Islet of Langerhans (tissue), 1 donor: ENCODE measurements around the gene PYGO2.
"Not testable (repeated sequence)": the region's sequence is repeated elsewhere in the genome, so short reads cannot be mapped to it uniquely, and the experiment has no call there.

Experiments
- FAIRE-seq: peaks from one replicate; lab custom pipeline; 2011; peaks lifted over from hg19 to GRCh38; lab: Jason Lieb, UNC

The PYGO2 gene

DNA sequence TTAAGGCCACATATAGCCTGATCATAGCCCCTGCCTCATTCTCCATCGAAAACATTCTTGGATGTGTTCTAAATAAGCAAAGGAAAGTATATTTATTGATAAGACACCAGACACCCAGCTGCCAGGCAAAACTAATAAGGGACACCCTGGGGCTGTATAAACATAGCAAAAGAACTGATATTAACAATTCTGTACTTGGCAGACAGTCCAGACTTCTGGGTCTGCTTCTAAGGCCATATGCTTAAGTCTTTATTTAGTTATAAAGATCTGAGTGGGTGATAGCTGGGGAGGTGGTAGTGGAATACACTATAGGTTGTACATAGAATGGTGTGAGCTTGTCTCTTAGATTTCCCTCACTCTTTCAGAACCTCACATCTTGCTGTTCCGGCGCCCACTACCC, 16.8 kb upstream of the PYGO2 start:
- FAIRE-seq, result no peak

DNA sequence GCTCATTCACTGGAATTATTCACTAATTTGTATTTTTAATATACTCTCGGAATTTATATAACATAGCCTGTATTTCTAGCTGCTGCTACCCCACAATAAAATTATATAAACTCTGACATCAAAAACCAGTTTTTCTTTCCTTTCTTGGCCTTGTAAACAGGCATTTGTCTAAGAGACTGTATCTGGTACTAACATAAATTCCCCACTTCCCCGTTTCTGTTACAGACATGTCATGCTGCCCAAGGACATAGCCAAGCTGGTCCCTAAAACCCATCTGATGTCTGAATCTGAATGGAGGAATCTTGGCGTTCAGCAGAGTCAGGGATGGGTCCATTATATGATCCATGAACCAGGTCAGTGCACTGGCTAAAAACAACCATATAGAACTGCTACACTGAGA, 16.2 kb upstream of the PYGO2 start:
- not testable (repeated sequence) for FAIRE-seq

DNA sequence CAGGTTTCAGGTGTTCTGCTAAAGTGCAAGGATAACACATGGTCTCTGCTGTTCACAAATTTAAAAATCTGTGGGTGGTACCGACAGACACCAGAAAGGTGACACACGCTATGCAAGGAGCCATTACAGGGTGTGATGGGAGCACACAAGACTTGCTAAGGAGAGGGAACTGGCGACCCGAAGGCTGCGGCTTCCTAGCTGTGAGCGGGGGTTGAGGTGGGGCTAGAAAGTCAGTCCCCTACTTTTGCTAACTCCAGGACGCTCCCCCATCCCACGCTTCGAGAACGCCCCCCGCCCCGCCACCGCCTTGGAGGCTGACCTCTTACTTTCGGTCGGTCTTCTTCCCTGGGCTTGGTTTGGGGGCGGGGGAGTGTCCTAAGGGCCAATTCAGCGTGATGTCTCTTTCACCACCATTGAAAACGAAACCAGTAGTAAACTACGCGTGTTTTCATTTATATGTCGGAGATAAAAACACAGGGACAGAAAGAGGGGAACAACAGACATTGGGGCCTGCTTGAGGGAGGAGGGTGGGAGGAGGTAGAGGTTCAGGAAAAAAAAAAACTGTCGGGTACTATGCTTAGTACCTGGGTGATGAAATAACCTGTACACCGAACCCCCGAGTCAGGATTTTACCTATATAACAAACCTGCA, 14.0 kb upstream of the PYGO2 start:
- no peak for FAIRE-seq

DNA sequence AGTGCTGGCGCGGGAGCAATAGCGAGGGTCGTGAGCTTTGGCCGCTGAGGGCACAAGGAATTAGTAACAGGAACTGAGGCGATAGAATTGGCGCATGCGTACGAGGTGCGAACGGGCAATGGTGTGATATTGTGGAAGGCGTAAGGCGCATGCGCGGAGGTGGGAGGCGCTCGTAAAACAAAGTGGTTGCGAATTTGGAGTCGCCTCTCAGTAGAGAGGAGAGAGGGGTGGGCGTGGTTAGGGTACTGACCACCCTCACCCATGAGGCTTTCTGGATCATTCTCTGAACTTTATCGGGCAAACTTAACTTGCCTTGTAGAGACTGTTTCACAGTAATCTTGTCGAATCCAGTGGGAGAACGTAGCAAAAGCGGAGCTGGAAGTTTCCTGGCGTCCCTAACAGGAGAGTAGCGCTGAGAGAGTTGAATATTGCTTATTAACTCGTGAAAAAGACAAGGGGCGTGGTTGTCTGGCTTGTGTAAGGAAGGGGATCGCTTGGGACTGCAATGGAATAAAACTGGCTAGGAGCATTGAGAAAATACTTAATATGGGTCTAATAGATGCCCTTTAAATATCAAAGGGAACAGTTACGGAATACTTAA, 13.3 kb upstream of the PYGO2 start:
- peak; percentile 13 for FAIRE-seq

DNA sequence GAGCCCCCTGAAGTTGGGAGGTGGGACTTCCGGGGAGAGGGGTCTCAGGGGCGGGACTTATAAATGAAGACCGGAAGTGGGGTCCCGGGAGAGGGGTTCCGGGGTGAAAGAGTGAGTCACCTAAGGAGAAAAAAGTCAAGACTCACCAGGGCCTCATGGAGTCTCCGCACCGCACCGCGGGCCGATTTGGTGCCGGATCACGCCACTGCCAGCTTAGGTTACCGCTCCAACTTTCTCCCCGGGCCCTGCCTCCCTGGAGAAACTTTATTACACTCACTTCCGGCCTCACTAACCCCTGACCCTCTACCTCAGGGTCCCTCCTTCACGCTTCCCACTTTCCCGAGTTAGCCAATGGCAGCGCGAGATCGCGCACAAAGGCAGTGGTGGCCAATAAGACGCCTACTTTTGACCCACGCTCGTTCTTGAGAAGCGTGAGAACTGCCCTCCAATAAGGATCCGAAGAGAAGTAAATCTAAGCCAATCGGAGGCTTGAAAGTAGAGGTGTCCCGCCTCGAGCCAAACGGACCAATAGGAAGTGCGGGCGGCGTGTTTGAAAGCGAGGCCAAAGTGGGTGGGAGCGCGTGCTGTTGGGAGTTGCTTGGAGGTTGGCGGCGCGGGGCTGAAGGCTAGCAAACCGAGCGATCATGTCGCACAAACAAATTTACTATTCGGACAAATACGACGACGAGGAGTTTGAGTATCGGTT, 12.7 kb upstream of the PYGO2 start, which contains the start of gene CKS1B:
CKS1B (plus strand) TSS at position 580 of the 706 bp plus-strand sequence; CDS start at position 645, 65 bp downstream.
- peak; percentile 94 for FAIRE-seq

DNA sequence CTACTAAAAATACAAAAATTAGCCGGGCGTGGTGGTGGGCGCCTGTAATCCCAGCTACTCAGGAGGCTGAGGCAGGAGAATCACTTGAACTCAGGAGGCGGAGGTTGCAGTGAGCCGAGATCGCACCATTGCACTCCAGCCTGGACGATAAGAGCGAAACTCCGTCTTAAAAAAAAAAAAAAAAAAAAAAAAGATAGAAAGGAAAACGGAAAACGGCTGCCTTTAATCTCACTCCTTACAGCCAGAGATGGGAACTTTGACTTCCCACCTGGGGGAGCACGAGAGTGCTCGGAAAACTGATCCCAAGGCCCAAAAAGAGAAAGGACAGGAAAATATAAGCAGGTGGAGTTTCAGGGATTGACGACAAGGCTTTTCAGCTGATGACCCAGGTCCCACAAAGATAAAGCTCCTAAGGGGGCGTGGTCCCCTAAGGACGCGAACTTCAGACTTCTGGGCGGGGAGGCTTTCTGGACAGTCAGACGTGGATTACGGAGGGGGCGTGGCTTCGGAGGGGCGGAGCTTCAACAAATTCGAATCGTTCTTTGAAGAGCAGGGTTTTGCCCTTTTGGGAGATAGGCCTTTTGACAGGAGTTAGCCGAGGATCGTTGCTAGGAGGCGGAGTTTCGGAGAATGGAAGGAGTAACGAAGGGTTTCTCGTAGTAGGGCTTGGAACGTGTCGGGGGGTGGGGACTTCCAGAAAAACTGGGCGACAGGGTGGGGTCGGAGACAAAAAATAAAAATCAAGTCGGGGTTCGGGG, 11.9 kb upstream of the PYGO2 start:
- no peak for FAIRE-seq

DNA sequence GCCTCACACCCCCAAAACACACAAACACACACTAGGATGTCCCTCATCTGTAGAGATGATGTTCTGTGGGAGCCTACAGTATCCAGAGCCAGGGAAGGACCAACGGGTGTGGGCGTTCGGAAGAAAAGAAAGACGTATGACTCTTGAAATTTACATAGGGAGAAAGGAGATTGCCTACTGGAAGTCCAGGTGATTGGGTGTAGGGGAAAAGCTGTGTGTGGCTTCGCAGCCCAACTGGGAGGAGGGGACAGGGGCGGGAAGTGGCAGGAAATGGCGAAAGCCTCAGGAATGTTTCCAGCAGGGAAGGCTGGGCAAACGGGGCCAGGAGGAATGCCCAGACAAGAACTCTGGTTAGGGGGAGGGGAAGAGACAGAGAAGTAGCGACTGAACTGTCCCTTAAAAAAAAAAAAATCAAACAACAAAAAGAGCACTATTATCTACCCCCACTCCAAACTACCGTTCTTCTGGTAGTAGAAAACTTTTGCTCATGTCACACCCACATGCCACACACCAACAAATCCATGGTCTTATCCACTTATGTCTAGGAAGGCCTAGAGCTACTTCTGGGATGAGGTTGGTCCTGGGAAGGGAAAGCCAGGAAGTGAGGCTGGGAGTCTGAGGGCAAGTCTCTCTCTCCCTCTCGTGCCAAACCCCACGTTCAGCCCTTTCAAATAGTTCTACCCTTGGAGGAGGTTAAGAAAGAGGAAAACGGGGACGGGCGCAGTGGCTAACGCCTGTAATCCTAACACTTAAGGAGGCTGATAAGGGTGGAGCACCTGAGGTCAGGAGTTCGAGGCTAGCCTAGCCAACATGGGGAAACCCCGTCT, 11.1 kb upstream of the PYGO2 start:
- no peak for FAIRE-seq

DNA sequence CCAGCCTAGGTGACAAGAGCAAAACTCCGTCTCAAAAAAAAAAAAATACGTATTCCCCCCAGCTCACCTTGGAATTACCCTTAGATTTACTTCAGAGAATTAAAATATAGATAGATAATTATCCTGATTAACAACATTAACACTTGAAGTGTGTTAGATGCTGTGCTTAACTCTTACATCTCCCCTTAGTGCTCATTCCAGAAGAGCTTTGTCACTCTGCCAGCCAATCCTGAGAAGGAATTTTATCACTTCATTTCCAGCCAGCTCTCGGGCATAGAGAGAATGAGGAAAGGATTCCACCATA, 10.6 kb upstream of the PYGO2 start:
- no peak for FAIRE-seq

DNA sequence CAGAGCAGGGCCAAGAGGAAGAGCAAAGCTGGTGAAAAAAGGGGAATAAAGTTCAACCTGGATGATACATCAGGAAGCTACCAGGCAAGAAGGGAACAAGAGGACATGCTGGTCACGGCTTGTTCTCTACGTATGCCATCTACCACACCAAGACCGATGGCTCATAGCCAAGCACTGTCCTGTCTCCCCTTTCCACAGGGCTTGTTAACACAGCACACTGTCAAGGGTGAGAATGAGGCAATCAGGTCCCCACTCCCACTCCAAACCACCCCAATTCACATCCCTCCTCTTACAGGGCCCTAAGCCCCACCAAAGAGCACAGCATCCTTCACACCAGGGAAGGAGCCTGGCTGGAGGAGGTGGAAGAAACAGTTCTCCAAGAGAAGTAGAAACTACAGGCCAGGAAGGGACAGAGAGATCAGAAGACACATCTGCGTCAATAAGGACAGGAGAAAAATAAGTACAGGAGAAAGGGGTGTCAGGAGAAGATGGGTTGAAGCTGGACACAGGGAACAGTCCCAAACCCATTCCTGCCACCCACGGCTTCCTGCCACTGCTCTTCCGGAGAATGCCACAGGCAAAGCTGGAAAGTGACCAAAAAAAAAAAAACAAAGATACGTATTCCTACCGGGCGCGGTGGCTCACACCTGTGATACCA, 9.9 kb upstream of the PYGO2 start:
- no peak for FAIRE-seq

DNA sequence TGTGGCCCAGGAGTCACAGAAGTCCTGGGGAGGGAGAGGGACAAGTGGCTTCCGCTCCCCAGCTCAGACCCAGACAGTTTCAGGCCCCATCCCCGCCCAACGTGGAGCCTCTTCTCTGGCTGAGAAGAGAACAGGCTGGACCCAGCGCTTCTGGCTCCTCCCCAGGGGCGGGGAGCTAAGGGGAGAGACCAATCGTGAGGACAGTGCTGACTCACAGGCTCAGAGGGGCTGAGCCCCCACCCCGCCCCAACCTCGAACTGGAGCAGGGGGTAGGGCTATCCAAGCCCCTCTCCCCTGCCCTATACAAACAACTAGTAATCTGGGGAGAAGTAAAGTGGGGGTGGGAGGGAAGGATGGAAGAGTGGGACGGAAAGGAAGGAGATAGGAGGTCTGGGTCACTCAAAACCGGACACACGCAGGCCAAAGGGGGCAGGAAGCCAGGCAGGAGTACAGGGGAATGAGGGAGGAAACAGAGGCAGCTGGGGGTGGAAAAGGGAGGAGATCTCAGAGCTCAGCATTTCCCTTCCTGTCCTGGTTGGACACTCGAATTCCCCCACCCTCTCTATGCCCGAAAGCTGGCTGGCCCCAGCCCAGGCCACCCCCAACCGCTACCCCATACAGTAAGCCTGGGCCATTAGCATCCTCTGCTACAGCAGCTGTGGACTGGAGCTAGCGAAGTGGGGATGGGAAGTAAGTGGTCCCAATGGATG, 9.2 kb upstream of the PYGO2 start, which contains the start of gene SHC1:
SHC1 (minus strand) TSS at position 117 of the 710 bp plus-strand sequence. CDS start 221 bp downstream, outside the sequence.
- no peak for FAIRE-seq

DNA sequence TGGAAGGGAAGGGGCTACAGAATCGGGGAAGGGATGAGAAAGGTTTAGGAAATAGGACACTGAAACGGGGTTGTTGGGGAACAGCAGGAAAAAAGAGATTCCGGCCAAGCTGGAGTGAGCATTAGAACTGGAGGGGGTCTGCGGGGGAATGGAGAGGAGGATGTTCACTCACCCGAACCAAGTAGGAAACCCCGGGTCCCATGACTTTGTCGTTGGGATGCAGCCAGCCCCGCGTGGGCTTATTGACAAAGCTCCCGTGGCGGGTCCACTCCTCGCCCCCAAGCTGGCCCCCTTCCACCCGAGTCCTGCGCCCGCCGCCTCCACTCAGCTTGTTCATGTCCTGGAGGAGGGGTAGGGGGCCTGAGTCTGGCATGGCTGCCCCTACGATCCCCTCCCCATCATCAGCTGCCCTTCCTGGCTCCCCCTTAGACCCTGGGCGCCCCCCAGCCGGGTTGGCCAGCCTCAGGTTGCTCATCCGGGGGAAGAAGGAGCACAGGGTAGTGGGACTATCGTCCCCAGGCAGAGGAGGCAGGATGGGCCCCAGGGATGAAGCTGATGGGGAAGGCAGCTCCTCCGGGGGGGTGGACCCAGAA, 8.4 kb upstream of the PYGO2 start:
- no peak for FAIRE-seq

DNA sequence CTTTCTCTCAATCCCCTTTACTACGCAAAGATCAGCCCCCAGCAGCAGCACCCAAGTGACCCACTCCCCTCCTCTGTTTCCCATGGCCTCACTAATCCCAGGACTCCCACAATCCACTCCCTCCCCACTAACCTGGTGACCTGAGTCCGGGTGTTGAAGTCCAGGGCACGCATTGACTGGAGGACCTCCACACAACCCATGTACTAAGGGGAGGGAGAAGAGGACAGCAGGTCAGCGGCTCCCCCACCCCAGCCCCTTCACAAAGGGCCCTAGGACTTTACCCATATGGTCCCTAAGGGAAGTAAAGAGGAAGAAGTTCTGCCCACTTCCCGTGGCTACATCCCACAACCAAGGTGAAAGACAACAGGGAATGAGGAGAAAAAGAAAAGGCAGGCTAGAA, 7.7 kb upstream of the PYGO2 start:
- FAIRE-seq, result no peak

DNA sequence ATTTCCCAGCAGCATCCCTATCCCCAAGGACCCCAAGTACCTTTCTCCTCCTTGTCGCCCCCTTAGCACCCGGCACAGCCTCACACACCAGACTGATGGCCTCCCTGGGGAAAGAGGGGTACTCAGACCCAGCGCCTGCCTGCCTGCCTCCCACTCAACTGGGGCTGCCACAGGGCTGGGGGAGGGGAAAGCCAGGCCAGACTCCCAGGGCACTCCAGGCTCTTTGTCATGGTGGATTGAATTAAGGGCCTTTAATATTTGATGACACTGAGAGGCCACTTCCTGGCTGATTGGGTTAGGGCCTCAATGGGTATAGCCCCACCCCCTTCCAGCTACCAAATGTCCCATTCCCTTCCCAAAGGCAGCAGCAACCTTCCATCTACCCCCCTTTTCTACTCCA, 7.1 kb upstream of the PYGO2 start:
- no peak for FAIRE-seq

DNA sequence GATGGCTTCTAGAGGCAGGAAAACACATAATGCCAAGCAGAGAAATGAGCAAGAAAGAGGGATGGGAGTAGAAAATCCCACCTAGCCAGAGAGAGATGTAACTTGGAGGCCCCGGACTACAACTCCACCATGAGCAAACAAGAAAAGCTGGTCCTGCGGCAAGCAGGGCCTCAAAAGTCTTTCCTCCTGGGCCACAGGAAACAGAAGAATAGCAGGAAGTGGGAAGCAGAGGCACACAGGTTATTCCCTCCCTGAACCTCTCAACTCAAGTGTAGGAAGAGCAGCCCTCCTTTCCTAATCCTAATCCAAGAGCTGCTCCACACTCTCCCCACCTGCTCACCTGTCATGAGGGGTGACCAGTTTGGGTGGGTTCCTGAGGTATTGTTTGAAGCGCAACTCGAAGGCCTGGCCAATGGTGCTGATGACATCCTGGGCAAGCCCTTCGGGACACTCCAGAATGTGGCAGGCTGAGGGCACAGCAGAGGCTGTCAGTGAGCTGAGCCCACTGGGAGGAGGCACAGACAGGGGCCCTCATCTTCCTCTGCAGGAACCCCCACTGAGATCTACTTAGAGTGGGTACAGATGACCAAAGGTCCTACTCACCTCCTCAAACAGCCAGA, 5.9 kb upstream of the PYGO2 start:
- no peak for FAIRE-seq

DNA sequence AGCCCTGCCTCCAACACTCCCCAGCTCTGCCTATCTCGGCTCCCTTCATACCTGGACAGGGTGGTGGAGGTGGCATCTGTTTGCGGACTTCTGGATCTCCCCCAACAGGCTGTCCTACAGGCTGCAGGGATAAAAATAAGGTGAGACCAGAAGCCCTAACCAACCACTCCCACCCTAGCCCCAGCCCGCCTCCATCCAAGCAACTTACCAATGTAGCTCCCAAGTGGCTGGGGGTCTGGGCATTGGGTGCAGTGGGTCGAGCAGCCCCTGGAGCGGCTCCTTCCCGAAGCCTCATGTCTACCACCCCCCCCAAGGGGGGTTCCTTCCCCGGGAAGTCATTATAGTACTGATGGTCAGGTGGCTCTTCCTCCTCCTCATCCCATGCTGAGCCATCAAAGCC, 4.5 kb upstream of the PYGO2 start:
- no peak for FAIRE-seq

DNA sequence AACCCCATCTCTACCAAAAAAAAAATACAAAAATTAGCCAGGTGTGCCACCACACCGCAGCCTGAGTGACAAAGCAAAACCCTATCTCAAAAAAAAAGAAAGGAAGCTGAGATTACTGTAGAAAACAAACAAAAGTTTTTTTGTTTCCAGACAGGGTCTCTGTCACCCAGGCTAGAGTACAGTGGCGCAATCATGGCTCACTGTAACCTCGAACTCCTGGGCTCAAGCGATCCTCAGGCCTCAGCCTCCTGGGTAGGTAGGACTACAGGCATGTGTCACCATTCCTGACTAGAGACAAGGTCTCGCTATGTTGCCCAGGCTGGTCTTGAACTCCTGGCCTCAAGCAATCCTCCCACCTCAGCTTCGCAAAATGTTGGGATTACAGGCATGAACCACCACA, 2.8 kb upstream of the PYGO2 start:
- FAIRE-seq, result no peak

DNA sequence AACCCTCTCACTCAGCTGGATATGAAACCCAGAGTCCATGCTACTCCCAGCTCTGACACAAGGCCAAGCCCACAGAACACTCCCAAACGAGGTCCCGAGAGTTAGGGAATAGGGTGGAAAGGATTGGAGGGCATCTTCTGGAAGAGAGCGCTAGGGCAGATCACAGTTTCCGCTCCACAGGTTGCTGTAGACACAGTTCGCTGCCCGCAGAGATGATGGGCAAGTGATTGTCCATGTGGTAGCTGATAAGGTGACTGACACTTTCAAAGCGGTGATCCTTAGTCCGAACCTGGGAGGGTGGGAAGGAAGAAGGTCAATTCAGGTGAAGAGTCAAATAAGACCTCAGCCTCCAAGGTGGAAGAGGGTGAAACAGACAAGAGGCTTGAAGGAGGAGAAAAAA, 2.1 kb upstream of the PYGO2 start:
- FAIRE-seq, result no peak

DNA sequence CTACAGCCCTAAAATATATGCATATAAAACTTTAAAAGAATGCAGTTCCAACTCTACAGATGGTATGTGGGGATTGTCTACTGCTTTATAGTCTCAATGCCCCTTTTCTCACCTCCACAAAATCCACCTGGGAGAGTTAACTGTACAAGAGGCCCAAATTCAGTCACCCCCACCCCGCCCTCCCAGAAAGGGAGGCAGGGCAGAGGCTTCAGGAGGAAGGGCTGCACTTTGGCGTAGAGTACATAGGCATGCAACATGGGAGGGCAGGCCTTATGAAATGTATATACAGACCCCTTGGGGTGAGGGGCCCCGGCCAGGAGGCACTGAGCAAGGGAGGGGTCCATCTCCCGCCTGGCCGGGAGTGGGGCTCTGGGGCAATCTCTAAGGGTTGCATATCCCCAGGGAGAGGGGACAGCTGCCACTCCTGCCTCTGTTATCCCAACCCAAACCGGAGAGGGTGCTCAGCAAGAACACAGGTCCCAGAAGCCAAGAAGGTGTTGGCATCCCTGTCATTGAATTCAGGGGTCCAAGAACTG, 1.3 kb upstream of the PYGO2 start:
- no peak for FAIRE-seq

DNA sequence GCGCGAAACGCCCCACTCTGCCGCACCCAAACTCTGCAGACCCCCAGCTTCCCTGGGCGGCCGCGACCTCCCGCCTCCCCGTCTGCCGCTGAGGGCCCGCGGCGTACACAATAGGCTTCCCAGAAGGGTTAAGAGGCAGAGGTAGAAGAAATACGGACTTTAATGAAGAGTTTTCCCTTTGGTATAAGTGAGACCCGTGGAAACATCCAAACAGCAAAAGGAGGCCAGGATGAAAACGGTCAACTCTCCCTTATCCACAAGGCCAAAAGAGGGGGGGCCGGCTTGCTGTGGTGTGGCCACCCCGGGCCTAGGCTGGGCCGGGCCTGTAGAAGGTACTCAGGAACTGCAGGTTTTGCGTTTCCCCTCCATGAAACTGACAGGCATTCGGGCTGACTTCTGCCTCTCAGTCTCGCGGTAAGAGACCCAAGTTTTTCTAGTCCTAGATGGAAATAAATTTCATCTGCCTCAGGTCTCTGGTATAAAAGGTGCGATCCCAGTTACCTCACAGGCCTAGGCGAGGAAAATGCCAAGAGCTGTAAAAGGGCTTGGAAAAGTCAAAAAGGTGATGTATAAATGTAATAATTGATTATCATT, 671 bp upstream of the PYGO2 start:
- no peak for FAIRE-seq
